ENCODE data around the gene H6PD.

The H6PD gene

GRCh38 chr1:9275161-9275560 lies 40.6 kb downstream of the H6PD start:
- Histone ChIP-seq H3K4me3 (0 out of 20 replicates have a peak overlapping the region, but pooled peaks of 1 of the 10 experiments have one; percentile 16), H3K4me2 (peak overlapping the region; percentile 46 to 91 (median 63); a peak in 21 of 22 replicates), H3K9ac (peak overlapping the region in 1 of 11 experiments; percentile 28; a peak in 1 of 22 replicates), H3K36me3 (no peaks in the 10 kb centered on the region), H3K27ac (peak overlapping the region in 1 of 11 experiments; percentile 24; a peak in 2 of 22 replicates), H3K27me3 (0 out of 22 replicates have a peak, but pooled peaks cover 0 to 6% (median 0%) of the 10 kb centered on the region in 11 experiments), H3K4me1 (peaks cover 43 to 82% (median 65%) of the 10 kb centered on the region in 10 experiments), H4K20me1 (peaks cover 0 to 14% (median 0%) of the 10 kb centered on the region in 11 experiments; a peak in 2 of 22 replicates), H3K9me3 (replicated peaks in 1 of 11) (peaks cover 0 to 8% (median 7%) of the 10 kb centered on the region in 11 experiments; a peak in 12 of 22 replicates)
- TF ChIP-seq Cebpa-rat (IDR thresholded peaks at IDR 0.05), result no peak

- no peaks in the 10 kb centered on the region for H3K36me3 ChIP-seq
- H3K27ac ChIP-seq, result peak overlapping the region in 7 of 11 experiments; percentile 2 to 45 (median 31); a peak in 7 of 22 replicates
- 0 out of 22 replicates have a peak, but pooled peaks cover 0 to 10% (median 0%) of the 10 kb centered on the region in 11 experiments for H4K20me1 ChIP-seq
- H3K9ac ChIP-seq, result peak overlapping the region in 8 of 11 experiments; percentile 3 to 41 (median 20); a peak in 5 of 22 replicates
- peak overlapping the region; percentile 46 to 91 (median 63) for H3K4me2 ChIP-seq
- 0 out of 22 replicates have a peak, but pooled peaks cover 0 to 2% (median 0%) of the 10 kb centered on the region in 11 experiments for H3K27me3 ChIP-seq
- TF ChIP-seq Cebpa-rat (IDR thresholded peaks at IDR 0.05), result no peak
- H3K4me3 ChIP-seq, result peak overlapping the region in 1 of 10 experiments; percentile 16; a peak in 1 of 20 replicates
- peaks cover 46 to 81% (median 64%) of the 10 kb centered on the region in 10 experiments for H3K4me1 ChIP-seq
- peaks cover 0 to 8% (median 7%) of the 10 kb centered on the region in 11 experiments; a peak in 12 of 22 replicates for H3K9me3 ChIP-seq (replicated peaks in 1 of 11)
These were observed 41.0 kb downstream of the H6PD start for GRCh38 chr1:9275567-9276034.

DNA sequence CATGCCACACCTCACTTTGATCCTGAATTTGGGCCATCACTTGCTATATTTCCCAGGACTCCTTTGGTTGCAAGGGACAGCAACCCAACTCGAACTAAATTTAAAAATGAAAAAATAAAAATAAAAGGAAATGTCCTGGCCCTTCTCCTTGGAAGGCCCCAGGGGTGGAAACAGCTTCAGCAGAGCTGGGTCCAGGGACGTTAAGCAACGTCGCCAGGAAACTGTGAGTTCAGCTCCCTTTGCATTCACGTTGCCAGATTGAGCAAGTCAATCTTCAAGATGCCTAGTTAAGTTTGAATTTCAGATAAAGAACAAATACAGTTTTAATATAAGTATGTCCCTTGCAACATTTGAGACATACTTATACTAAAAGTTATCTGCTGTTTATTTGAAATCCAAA lies 43.5 kb downstream of the H6PD start:
- H4K20me1 ChIP-seq, result no peaks in the 10 kb centered on the region
- no peak overlapping the region for H3K27ac ChIP-seq
- no peak overlapping the region for H3K4me3 ChIP-seq
- H3K4me2 ChIP-seq, result peak overlapping the region in 8 of 11 experiments; percentile 66 to 88 (median 80); a peak in 6 of 22 replicates
- no peak for TF ChIP-seq Cebpa-rat (IDR thresholded peaks at IDR 0.05)
- H3K27me3 ChIP-seq, result no peaks in the 10 kb centered on the region; a peak in 2 of 22 replicates
- peaks cover 69 to 85% (median 72%) of the 10 kb centered on the region in 10 experiments for H3K4me1 ChIP-seq
- no peak overlapping the region for H3K9ac ChIP-seq
- H3K9me3 ChIP-seq (replicated peaks in 1 of 11), result peaks cover 0 to 8% (median 7%) of the 10 kb centered on the region in 11 experiments; a peak in 12 of 22 replicates
- H3K36me3 ChIP-seq, result no peaks in the 10 kb centered on the region

DNA sequence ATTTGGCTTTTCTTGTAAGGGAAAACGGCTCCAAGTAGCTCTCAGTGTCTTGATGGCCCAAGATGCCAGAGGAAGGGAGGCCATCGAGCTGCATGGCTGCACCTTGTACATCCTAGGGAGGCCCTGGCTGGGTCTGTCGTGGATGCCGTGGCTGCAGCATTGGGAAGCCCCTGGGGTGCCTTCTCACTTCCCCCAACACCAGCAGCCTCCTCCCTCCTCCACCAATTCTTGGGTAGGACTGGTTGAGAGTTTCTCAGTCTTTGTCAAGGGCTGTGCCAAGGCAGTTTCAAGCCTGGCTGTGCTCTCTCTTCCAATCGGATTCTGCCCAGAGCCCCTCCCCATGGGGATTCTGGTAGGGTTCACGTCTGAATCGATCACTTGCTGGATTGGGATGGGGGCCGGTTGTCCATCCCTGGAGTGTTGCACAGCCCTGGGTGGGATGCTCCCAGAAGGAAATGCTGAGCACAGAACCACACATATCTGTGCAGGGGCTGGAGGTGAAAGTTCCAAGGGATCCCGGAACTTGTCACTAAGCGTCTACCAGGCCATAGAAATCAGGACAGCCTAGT lies 44.1 kb downstream of the H6PD start:
- TF ChIP-seq Cebpa-rat (IDR thresholded peaks at IDR 0.05), result no peak
- Histone ChIP-seq H4K20me1 (no peaks in the 10 kb centered on the region), H3K36me3 (no peaks in the 10 kb centered on the region), H3K4me1 (peaks cover 72 to 88% (median 77%) of the 10 kb centered on the region in 10 experiments), H3K9ac (peak overlapping the region in 4 of 11 experiments; percentile 13 to 50 (median 20); a peak in 3 of 22 replicates), H3K9me3 (replicated peaks in 1 of 11) (peaks cover 0 to 12% (median 8%) of the 10 kb centered on the region in 11 experiments; a peak in 12 of 22 replicates), H3K4me2 (peak overlapping the region; percentile 66 to 88 (median 80)), H3K27me3 (no peaks in the 10 kb centered on the region; a peak in 2 of 22 replicates), H3K4me3 (no peak overlapping the region), H3K27ac (peak overlapping the region in 6 of 11 experiments; percentile 25 to 66 (median 34); a peak in 6 of 22 replicates)

DNA sequence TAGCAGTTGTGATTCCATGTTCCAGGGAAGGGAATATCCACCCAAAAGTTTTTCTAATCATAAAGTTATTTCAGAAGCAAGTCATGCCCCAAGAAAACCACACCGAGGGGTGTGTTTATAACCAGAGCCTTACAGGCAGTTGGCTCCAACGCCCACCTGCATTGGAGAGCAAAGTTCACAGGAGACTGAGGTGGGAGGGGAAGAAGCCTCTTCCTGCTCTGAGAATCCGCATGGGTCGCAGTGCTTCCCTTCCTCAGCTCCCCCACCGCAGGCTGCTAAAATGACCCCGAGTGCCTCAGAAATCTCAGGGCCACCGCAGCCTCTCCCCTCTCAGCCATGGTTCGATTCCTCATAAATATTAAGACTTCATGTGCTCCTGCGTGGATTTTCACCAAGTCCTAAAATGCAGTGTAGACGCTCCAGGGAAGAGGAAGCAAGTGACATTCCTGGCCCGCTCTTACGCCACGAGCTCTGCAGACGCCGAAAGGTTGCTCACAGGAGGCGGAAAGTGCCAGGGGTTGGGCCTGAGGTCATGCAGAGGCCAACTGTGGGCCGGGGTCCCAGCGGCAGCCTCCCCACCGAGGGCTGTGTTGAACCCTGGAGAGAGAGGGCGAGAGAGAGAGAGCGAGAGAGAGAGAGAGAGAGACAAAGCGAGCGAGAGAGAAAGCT lies 44.7 kb downstream of the H6PD start:
- Histone ChIP-seq H3K36me3 (no peaks in the 10 kb centered on the region), H3K9me3 (replicated peaks in 1 of 11) (peaks cover under 1 to 17% (median 10%) of the 10 kb centered on the region in 11 experiments; a peak in 16 of 22 replicates), H3K4me3 (no peak overlapping the region), H3K27ac (peak overlapping the region in 9 of 11 experiments; percentile 8 to 66 (median 26); a peak in 13 of 22 replicates), H3K27me3 (no peaks in the 10 kb centered on the region; a peak in 2 of 22 replicates), H4K20me1 (no peaks in the 10 kb centered on the region), H3K9ac (peak overlapping the region in 6 of 11 experiments; percentile 13 to 50 (median 29); a peak in 8 of 22 replicates), H3K4me2 (peak overlapping the region; percentile 66 to 88 (median 80)), H3K4me1 (peaks cover 78 to 91% (median 82%) of the 10 kb centered on the region in 10 experiments)
- no peak for TF ChIP-seq Cebpa-rat (IDR thresholded peaks at IDR 0.05)

- peaks cover 10 to 26% (median 20%) of the 10 kb centered on the region in 11 experiments; a peak in 20 of 22 replicates for H3K9me3 ChIP-seq (replicated peaks in 1 of 11)
- H4K20me1 ChIP-seq, result no peaks in the 10 kb centered on the region
- H3K27ac ChIP-seq, result peak overlapping the region in 9 of 11 experiments; percentile 8 to 66 (median 38); a peak in 13 of 22 replicates
- peak overlapping the region in 6 of 11 experiments; percentile 3 to 35 (median 22); a peak in 5 of 22 replicates for H3K9ac ChIP-seq
- peak overlapping the region; percentile 81 to 95 (median 87) for H3K4me2 ChIP-seq
- peaks cover 72 to 84% (median 76%) of the 10 kb centered on the region in 10 experiments for H3K4me1 ChIP-seq
- H3K4me3 ChIP-seq, result no peak overlapping the region
- H3K36me3 ChIP-seq, result no peaks in the 10 kb centered on the region
- H3K27me3 ChIP-seq, result no peaks in the 10 kb centered on the region; a peak in 2 of 22 replicates
- no peak for TF ChIP-seq Cebpa-rat (IDR thresholded peaks at IDR 0.05)
These were observed 45.7 kb downstream of the H6PD start for GRCh38 chr1:9280015-9280860.

DNA sequence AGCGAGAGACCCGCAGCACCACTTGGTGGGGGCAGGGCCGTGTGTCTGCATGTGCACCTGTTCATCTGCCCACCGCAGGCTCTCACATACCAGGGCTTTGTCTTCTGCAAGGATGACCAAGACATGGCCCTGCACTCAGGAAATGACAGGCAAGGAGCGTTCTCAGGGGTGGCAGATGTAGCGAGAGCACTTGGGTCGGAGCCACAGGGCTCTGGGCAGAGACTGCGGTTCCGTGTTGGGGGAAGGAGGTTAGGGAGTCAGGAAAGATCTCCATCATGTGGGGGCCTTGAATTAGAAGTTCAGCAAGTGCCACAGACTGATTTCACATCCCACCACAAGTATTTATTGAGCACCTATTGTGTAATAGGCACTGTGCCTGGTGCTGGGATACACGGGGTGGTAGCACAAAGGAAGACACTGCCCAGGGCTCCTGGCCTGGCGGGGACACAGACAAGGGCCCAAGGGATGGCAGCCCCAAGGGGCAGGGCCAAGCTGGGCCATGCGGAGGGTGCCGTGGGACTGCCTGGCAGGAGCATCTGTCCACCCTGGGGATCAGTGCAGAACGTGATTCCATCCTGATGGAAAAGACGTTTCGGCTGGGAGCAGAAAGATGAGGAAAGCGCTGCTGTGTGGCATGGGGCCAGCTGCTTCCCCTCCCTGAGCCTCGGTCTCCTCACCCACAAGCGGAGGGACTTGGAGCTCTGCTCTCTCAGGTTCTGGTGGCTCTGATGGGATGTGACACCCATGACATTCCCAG lies 46.7 kb downstream of the H6PD start:
- peak overlapping the region; percentile 81 to 95 (median 87) for H3K4me2 ChIP-seq
- peak in 4 of 11 experiments; percentile 18 to 78 (median 53); a peak in 3 of 22 replicates for TF ChIP-seq Cebpa-rat (IDR thresholded peaks at IDR 0.05)
- peaks cover 11 to 37% (median 28%) of the 10 kb centered on the region in 11 experiments; a peak in 20 of 22 replicates for H3K9me3 ChIP-seq (replicated peaks in 1 of 11)
- no peaks in the 10 kb centered on the region for H4K20me1 ChIP-seq
- peaks cover 62 to 80% (median 71%) of the 10 kb centered on the region in 10 experiments for H3K4me1 ChIP-seq
- H3K4me3 ChIP-seq, result no peak overlapping the region; a peak in 1 of 20 replicates
- no peaks in the 10 kb centered on the region for H3K36me3 ChIP-seq
- peak overlapping the region in 9 of 11 experiments; percentile 9 to 51 (median 41); a peak in 12 of 22 replicates for H3K27ac ChIP-seq
- peak overlapping the region in 8 of 11 experiments; percentile 0 to 52 (median 22); a peak in 10 of 22 replicates for H3K9ac ChIP-seq
- no peaks in the 10 kb centered on the region; a peak in 2 of 22 replicates for H3K27me3 ChIP-seq
